SK-N-SH treated with all-trans-retinoic acid at 6 μM for 48 hours (cell line): ENCODE results near the gene HIVEP3.

Experiments
- ATAC-seq: fragments of 200-7000 bp; cut with Tn5 transposase; 3 replicates; pipeline ENCODE4 v1.9.1; 2020; ENCODE audit warnings: mild to moderate bottlenecking, moderate library complexity
- ARNTL ChIP-seq: fragments of 450-650 bp; formaldehyde crosslinking; IDR thresholded peaks from 2 replicates; pipeline ENCODE4 v1.5.0; 2020; ENCODE audit warnings: low read depth, mild to moderate bottlenecking, moderate library complexity, borderline replicate concordance
- BACH2 ChIP-seq: fragments of 250-450 bp; sonication (Bioruptor Pico); IDR thresholded peaks from 2 replicates; pipeline ENCODE4 v1.9.0; 2021; ENCODE audit warnings: mild to moderate bottlenecking, borderline replicate concordance
- CSDC2 ChIP-seq: fragments of 250-450 bp; sonication (Bioruptor Pico); IDR thresholded peaks from 2 replicates; pipeline ENCODE4 v1.5.0; 2020; ENCODE audit warnings: mild to moderate bottlenecking, moderate library complexity
- ESRRG ChIP-seq: fragments of 250-450 bp; sonication (Bioruptor Pico); IDR thresholded peaks from 2 replicates; pipeline ENCODE4 v1.6.1; 2021; ENCODE audit warnings: mild to moderate bottlenecking
- GLIS3 ChIP-seq: fragments of 250-450 bp; sonication (Bioruptor Pico); IDR thresholded peaks from 2 replicates; pipeline ENCODE4 v1.5.0; 2020; ENCODE audit warnings: mild to moderate bottlenecking, moderate library complexity
- ISL1 ChIP-seq: fragments of 250-450 bp; sonication (Bioruptor Pico); IDR thresholded peaks from 2 replicates; pipeline ENCODE4 v2.1.2; 2022; ENCODE audit warnings: mild to moderate bottlenecking, moderate library complexity
- OSR1 ChIP-seq: fragments of 250-450 bp; sonication (Bioruptor Pico); IDR thresholded peaks from 2 replicates; pipeline ENCODE4 v1.8.0; 2022; ENCODE audit warnings: moderate library complexity, mild to moderate bottlenecking, inconsistent platforms
- PATZ1 ChIP-seq: fragments of 250-450 bp; sonication (Bioruptor Pico); IDR thresholded peaks from 2 replicates; pipeline ENCODE4 v1.8.0; 2020; ENCODE audit warnings: mild to moderate bottlenecking, moderate library complexity, borderline replicate concordance
- PPARA ChIP-seq: fragments of 250-450 bp; sonication (Bioruptor Pico); IDR thresholded peaks from 2 replicates; pipeline ENCODE4 v1.5.0; 2020; ENCODE audit warnings: mild to moderate bottlenecking, borderline replicate concordance
- RARB ChIP-seq: fragments of 250-450 bp; sonication (Bioruptor Pico); IDR thresholded peaks from 2 replicates; pipeline ENCODE4 v1.8.0; 2021; ENCODE audit warnings: mild to moderate bottlenecking, moderate library complexity
- SNAI2 ChIP-seq: fragments of 250-450 bp; sonication (Bioruptor Pico); IDR thresholded peaks from 2 replicates; pipeline ENCODE4 v1.5.0; 2020; ENCODE audit warnings: mild to moderate bottlenecking, moderate library complexity
- TCF4 ChIP-seq: fragments of 250-450 bp; sonication (Bioruptor Pico); IDR thresholded peaks from 2 replicates; pipeline ENCODE4 v1.8.0; 2021; ENCODE audit warnings: mild to moderate bottlenecking, moderate library complexity, borderline replicate concordance
- TSHZ2 ChIP-seq: fragments of 250-450 bp; sonication (Bioruptor Pico); IDR thresholded peaks from 2 replicates; pipeline ENCODE4 v1.5.0; 2020; ENCODE audit warnings: mild to moderate bottlenecking, moderate library complexity
- ZC3H10 ChIP-seq: fragments of 250-450 bp; sonication (Bioruptor Pico); IDR thresholded peaks from 2 replicates; pipeline ENCODE4 v1.5.1; 2021; ENCODE audit warnings: mild to moderate bottlenecking, moderate library complexity
- ZFP30 ChIP-seq: fragments of 450-650 bp; formaldehyde crosslinking; IDR thresholded peaks from 2 replicates; pipeline ENCODE4 v1.5.0; 2022; ENCODE audit warnings: mild to moderate bottlenecking, moderate library complexity
- ZNF565 ChIP-seq: fragments of 450-650 bp; formaldehyde crosslinking; conservative IDR thresholded peaks from 2 replicates; pipeline ENCODE4 v1.5.0; 2020; ENCODE audit warnings: low read depth, mild to moderate bottlenecking, moderate library complexity
- ZNF70 ChIP-seq: fragments of 450-650 bp; formaldehyde crosslinking; IDR thresholded peaks from 2 replicates; pipeline ENCODE4 v1.5.0; 2020; ENCODE audit warnings: mild to moderate bottlenecking, moderate library complexity
- ZNF8 ChIP-seq: fragments of 450-650 bp; formaldehyde crosslinking; IDR thresholded peaks from 2 replicates; pipeline ENCODE4 v1.5.0; 2020; ENCODE audit warnings: mild to moderate bottlenecking, moderate library complexity
- TF ChIP-seq, protein P1 (sequence below): fragments of 250-450 bp; sonication (Bioruptor Pico); IDR thresholded peaks from 2 replicates; pipeline ENCODE4 v1.5.1; 2021; ENCODE audit warnings: mild to moderate bottlenecking, moderate library complexity
- TF ChIP-seq, protein P2 (sequence below): fragments of 250-450 bp; sonication (Bioruptor Pico); IDR thresholded peaks from 2 replicates; pipeline ENCODE4 v1.5.1; 2020; ENCODE audit warnings: low read depth, mild to moderate bottlenecking, moderate library complexity

HIVEP3 gene

GRCh38 chr1:41914516-41914915 lies 4.2 kb downstream of the HIVEP3 start:
- TF ChIP-seq SNAI2 (CRISPR knock-in tag) (no peak), ZNF565 (no peak), ZFP30 (no peak), PPARA (CRISPR knock-in tag) (no peak), ARNTL (no peak), BACH2 (CRISPR knock-in tag) (no peak)
- no peak for ATAC-seq

DNA sequence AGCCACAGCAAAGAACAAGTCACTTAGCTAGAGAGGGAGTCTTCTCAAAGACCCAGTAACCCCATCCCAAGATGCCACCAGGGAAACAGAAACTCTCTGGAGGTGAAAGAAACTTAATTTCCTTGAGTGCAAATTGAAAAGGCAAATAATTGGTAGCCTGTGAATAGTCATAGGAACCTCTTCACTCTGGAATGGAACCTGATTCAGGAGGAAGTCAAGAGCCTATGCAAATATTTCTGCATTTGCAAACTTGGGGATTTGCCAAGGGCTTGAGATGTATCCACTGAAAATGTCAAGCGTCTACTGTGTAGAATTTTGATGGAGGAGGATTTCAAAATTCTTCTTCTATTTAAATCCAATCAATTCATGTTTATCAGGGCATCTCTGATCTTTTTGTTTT lies 5.7 kb downstream of the HIVEP3 start:
- ATAC-seq = no peak
- TF ChIP-seq RARB (CRISPR knock-in tag) (no peak), ESRRG (CRISPR knock-in tag) (no peak), PATZ1 (CRISPR knock-in tag) (no peak), TSHZ2 (CRISPR knock-in tag) (no peak)

GRCh38 chr1:41908288-41908895 lies 10.3 kb downstream of the HIVEP3 start:
- TF ChIP-seq ZNF565 (no peak), ARNTL (no peak), ISL1 (CRISPR knock-in tag) (no peak), PATZ1 (CRISPR knock-in tag) (no peak), ZNF70 (CRISPR knock-in tag) (no peak), ZNF8 (CRISPR knock-in tag) (no peak), GLIS3 (no peak), OSR1 (CRISPR knock-in tag) (no peak), CSDC2 (CRISPR knock-in tag) (no peak), TCF4 (CRISPR knock-in tag) (no peak), ZC3H10 (CRISPR knock-in tag) (no peak), TSHZ2 (CRISPR knock-in tag) (no peak), SNAI2 (CRISPR knock-in tag) (no peak), ZFP30 (no peak)
- TF ChIP-seq, protein P1, sequence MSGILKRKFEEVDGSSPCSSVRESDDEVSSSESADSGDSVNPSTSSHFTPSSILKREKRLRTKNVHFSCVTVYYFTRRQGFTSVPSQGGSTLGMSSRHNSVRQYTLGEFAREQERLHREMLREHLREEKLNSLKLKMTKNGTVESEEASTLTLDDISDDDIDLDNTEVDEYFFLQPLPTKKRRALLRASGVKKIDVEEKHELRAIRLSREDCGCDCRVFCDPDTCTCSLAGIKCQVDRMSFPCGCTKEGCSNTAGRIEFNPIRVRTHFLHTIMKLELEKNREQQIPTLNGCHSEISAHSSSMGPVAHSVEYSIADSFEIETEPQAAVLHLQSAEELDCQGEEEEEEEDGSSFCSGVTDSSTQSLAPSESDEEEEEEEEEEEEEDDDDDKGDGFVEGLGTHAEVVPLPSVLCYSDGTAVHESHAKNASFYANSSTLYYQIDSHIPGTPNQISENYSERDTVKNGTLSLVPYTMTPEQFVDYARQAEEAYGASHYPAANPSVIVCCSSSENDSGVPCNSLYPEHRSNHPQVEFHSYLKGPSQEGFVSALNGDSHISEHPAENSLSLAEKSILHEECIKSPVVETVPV (CRISPR knock-in tag) = no peak
- TF ChIP-seq, protein P2, sequence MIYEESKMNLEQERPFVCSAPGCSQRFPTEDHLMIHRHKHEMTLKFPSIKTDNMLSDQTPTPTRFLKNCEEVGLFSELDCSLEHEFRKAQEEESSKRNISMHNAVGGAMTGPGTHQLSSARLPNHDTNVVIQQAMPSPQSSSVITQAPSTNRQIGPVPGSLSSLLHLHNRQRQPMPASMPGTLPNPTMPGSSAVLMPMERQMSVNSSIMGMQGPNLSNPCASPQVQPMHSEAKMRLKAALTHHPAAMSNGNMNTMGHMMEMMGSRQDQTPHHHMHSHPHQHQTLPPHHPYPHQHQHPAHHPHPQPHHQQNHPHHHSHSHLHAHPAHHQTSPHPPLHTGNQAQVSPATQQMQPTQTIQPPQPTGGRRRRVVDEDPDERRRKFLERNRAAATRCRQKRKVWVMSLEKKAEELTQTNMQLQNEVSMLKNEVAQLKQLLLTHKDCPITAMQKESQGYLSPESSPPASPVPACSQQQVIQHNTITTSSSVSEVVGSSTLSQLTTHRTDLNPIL = no peak
- ATAC-seq = no peak
